HG03571 (cell line): ENCODE data around the gene MYEF2.
A peak's percentile ranks its signal among the peaks of the same experiment; 100 is the strongest.

Source experiments
- ATAC-seq: cut with Tn5 transposase; IDR thresholded peaks from one replicate; pipeline ENCODE4 v1.9.1; 2021; ENCODE audit not compliant: unreplicated experiment

Gene MYEF2

GRCh38 chr15:48177766-48178647 lies at the start of gene MYEF2:
Gene MYEF2, minus strand, starts transcription at chr15:48178295. Its CDS starts 58 bp downstream, at chr15:48178237.
- ATAC-seq = peak; percentile 72

GRCh38 chr15:48225771-48226170 lies 47.7 kb upstream of the MYEF2 start:
- no peak for ATAC-seq

- no peak for ATAC-seq
These were observed 44.5 kb upstream of the MYEF2 start for GRCh38 chr15:48222627-48223026.

- no peak for ATAC-seq
These were observed 43.8 kb upstream of the MYEF2 start for GRCh38 chr15:48221885-48222284.

GRCh38 chr15:48221261-48221660 lies 43.2 kb upstream of the MYEF2 start:
- no peak for ATAC-seq

- no peak for ATAC-seq
These were observed 27.9 kb upstream of the MYEF2 start, which contains the start of gene SLC12A1 for GRCh38 chr15:48205981-48206380. Gene SLC12A1, plus strand, starts transcription at chr15:48206302. Its CDS starts 1,418 bp downstream, at chr15:48207720.

- ATAC-seq = no peak
These were observed 24.0 kb upstream of the MYEF2 start for GRCh38 chr15:48202068-48202467.

GRCh38 chr15:48191574-48192225 lies 13.6 kb upstream of the MYEF2 start, which contains the start of gene CTXN2:
Gene CTXN2, plus strand, starts transcription at chr15:48191665. Its CDS starts 9,636 bp downstream, at chr15:48201301.
- ATAC-seq = no peak

GRCh38 chr15:48190932-48191573 lies 13.0 kb upstream of the MYEF2 start:
- ATAC-seq = no peak

- no peak for ATAC-seq
These were observed 8.2 kb upstream of the MYEF2 start for GRCh38 chr15:48186271-48186670.

- no peak for ATAC-seq
These were observed 7.4 kb upstream of the MYEF2 start for GRCh38 chr15:48185529-48185928.

- no peak for ATAC-seq
These were observed 4.7 kb upstream of the MYEF2 start for GRCh38 chr15:48182749-48183148.

GRCh38 chr15:48178648-48178931 lies 495 bp upstream of the MYEF2 start:
- ATAC-seq = no peak

- ATAC-seq = peak; percentile 63
These were observed 721 bp downstream of the MYEF2 start for GRCh38 chr15:48177383-48177765.

- ATAC-seq = peak; percentile 38
These were observed 1.1 kb downstream of the MYEF2 start for GRCh38 chr15:48176957-48177356.

- ATAC-seq = no peak
These were observed 2.0 kb downstream of the MYEF2 start for GRCh38 chr15:48176112-48176511.

GRCh38 chr15:48175126-48175525 lies 3.0 kb downstream of the MYEF2 start:
- ATAC-seq = peak; percentile 29

GRCh38 chr15:48170981-48171380 lies 7.1 kb downstream of the MYEF2 start:
- no peak for ATAC-seq

GRCh38 chr15:48168616-48169015 lies 9.5 kb downstream of the MYEF2 start:
- no peak for ATAC-seq

- ATAC-seq = no peak
These were observed 24.6 kb downstream of the MYEF2 start for GRCh38 chr15:48153526-48153925.

- no peak for ATAC-seq
These were observed 28.2 kb downstream of the MYEF2 start for GRCh38 chr15:48149858-48150257.

- no peak for ATAC-seq
These were observed 30.7 kb downstream of the MYEF2 start for GRCh38 chr15:48147358-48147757.
